Ishikawa (cell line): ENCODE results near the gene ZFR2.

Source experiments
- CEBPB ChIP-seq: IDR thresholded peaks from 2 replicates; pipeline ENCODE4 v1.6.1; 2012
- EGR1 ChIP-seq: IDR thresholded peaks from 2 replicates; pipeline ENCODE4 v1.6.1; 2012
- EP300 ChIP-seq: IDR thresholded peaks from 2 replicates; pipeline ENCODE4 v1.6.1; 2012; ENCODE audit warnings: borderline replicate concordance
- FOXM1 ChIP-seq: IDR thresholded peaks from 2 replicates; pipeline ENCODE4 v1.6.1; 2012; ENCODE audit warnings: low read depth, borderline replicate concordance
- MAX ChIP-seq: IDR thresholded peaks from 2 replicates; pipeline ENCODE4 v1.6.1; 2012
- NFIC ChIP-seq: IDR thresholded peaks from 2 replicates; pipeline ENCODE4 v1.6.1; 2012
- RAD21 ChIP-seq: IDR thresholded peaks from 2 replicates; pipeline ENCODE4 v1.6.1; 2012; ENCODE audit warnings: low read depth
- REST ChIP-seq: IDR thresholded peaks from 2 replicates; pipeline ENCODE4 v1.6.1; 2012; ENCODE audit warnings: low read depth, mild to moderate bottlenecking
- TAF1 ChIP-seq: IDR thresholded peaks from 2 replicates; pipeline ENCODE4 v1.6.1; 2012; ENCODE audit warnings: low read depth, mild to moderate bottlenecking
- TCF12 ChIP-seq: IDR thresholded peaks from 2 replicates; pipeline ENCODE4 v1.6.1; 2012; ENCODE audit warnings: low read depth
- TEAD4 ChIP-seq: IDR thresholded peaks from 2 replicates; pipeline ENCODE4 v1.6.1; 2012
- USF1 ChIP-seq: IDR thresholded peaks from 2 replicates; pipeline ENCODE4 v1.6.1; 2012
- YY1 ChIP-seq: IDR thresholded peaks from 2 replicates; pipeline ENCODE4 v1.6.1; 2012; ENCODE audit warnings: low read depth
- ZBTB7A ChIP-seq: IDR thresholded peaks from 2 replicates; pipeline ENCODE4 v1.6.1; 2012; ENCODE audit warnings: low read depth

The ZFR2 gene

GRCh38 chr19:3816566-3817218, 52.1 kb downstream of the ZFR2 start:
- TF ChIP-seq MAX = no peak
- no peak for TF ChIP-seq FOXM1
- no peak for TF ChIP-seq NFIC
- TF ChIP-seq TEAD4 = no peak
- TF ChIP-seq EP300 = no peak
- no peak for TF ChIP-seq TCF12
- no peak for TF ChIP-seq RAD21
- TF ChIP-seq ZBTB7A = no peak
- no peak for TF ChIP-seq EGR1
- no peak for TF ChIP-seq YY1

- TF ChIP-seq TEAD4 (no peak), TCF12 (no peak), RAD21 (no peak)
These were observed 54.2 kb downstream of the ZFR2 start for GRCh38 chr19:3814648-3815047.

GRCh38 chr19:3813473-3814392, 55.1 kb downstream of the ZFR2 start:
- TF ChIP-seq ZBTB7A (no peak), CEBPB (no peak)

GRCh38 chr19:3810708-3811355, 58.0 kb downstream of the ZFR2 start:
- TF ChIP-seq USF1 (peak; percentile 42; the same call in 1 of the 2 replicates), TEAD4 (no peak), CEBPB (no peak), TCF12 (no peak), TAF1 (no peak), EGR1 (no peak)

- TF ChIP-seq CEBPB (no peak), EP300 (no peak), NFIC (no peak), MAX (no peak)
These were observed 58.7 kb downstream of the ZFR2 start for GRCh38 chr19:3809881-3810707.

- no peak for TF ChIP-seq FOXM1
- no peak for TF ChIP-seq REST
- TF ChIP-seq TEAD4 = no peak
- TF ChIP-seq EP300 = no peak
- TF ChIP-seq USF1 = no peak
- no peak for TF ChIP-seq ZBTB7A
These were observed 60.3 kb downstream of the ZFR2 start for GRCh38 chr19:3808420-3809143.
